Prostate gland (tissue), 2 donors: ENCODE measurements around the gene HMX3.

ENCODE experiments used
- CTCF ChIP-seq, 4 experiments: fragments of 200-600 bp in 2 of 4; fragments of 450-650 bp in 2 of 4; sonication (generic) in 2 of 4; IDR thresholded peaks; 1 replicate in 3 of 4; 2 replicates in 1 of 4; pipeline ENCODE4 v1.5.1; 2016 to 2019; ENCODE audit warnings: antibody characterized with exemption in 4 of 4, mild to moderate bottlenecking in 2 of 4, moderate library complexity in 2 of 4
- POLR2A ChIP-seq: fragments of 450-650 bp; IDR thresholded peaks from one replicate; pipeline ENCODE4 v1.6.1; 2016; ENCODE audit warnings: antibody characterized with exemption, mild to moderate bottlenecking
- POLR2AphosphoS5 ChIP-seq: sonication (generic); formaldehyde crosslinking; IDR thresholded peaks from one replicate; pipeline ENCODE4 v1.6.1; 2017; ENCODE audit warnings: antibody characterized with exemption

GRCh38 chr10:123101872-123102271, 33.9 kb upstream of the HMX3 start:
- TF ChIP-seq CTCF (IDR thresholded peaks at IDR 0.05) (no peak), POLR2AphosphoS5 (no peak), POLR2A (no peak)
